CD4-positive, alpha-beta T cell (primary cell): ENCODE results near the gene FBXO21. TPM values are rescaled to one million over a fixed set of nuclear protein-coding genes. Genes with fewer than 3 reads are reported as not detected.

Source experiments
- ATAC-seq: fragments of 200-7000 bp; cut with Tn5 transposase; one replicate; pipeline ENCODE4 v1.10.0; 2022; ENCODE audit warnings: mild to moderate bottlenecking; ENCODE audit not compliant: poor library complexity
- CTCF ChIA-PET: fragments of 350-600 bp; sonication (Branson Sonifier 250); formaldehyde crosslinking; loops from one replicate; lab custom pipeline; 2021; ENCODE audit warnings: antibody characterized with exemption, inconsistent platforms; lab: Charles Lee
- POLR2A ChIA-PET: fragments of 350-600 bp; sonication (Branson Sonifier 250); formaldehyde crosslinking; loops from one replicate; lab custom pipeline; 2021; ENCODE audit warnings: antibody characterized with exemption, inconsistent platforms; lab: Charles Lee
- DNase-seq, 14 experiments: peaks; one replicate each; pipeline ENCODE4 v3.0.0-alpha.2; 2013 to 2020; ENCODE audit warnings: mixed read lengths in 2 of 14
- H3K27ac ChIP-seq, 2 donors: one replicate each; pipeline versions ENCODE4 v1.5.1 to v1.7.0; 2013; ENCODE audit warnings: low read length in 2 of 2, low read depth in 1 of 2, mild to moderate bottlenecking in 1 of 2
- H3K27me3 ChIP-seq, 2 experiments: 1 replicate in 1 of 2; 2 replicates in 1 of 2; pipeline versions ENCODE4 v1.6.1 to v1.7.0; 2013; ENCODE audit warnings: low read length in 2 of 2, control low read depth in 1 of 2, mild to moderate bottlenecking in 1 of 2, moderate library complexity in 1 of 2; ENCODE audit not compliant: insufficient read depth in 2 of 2, control insufficient read depth in 1 of 2
- H3K36me3 ChIP-seq: one replicate; pipeline ENCODE4 v1.6.1; 2013; ENCODE audit warnings: low read length, control low read depth; ENCODE audit not compliant: insufficient read depth
- H3K4me1 ChIP-seq: one replicate; pipeline ENCODE4 v1.6.1; 2013; ENCODE audit warnings: low read length, control low read depth; ENCODE audit not compliant: insufficient read depth
- H3K4me3 ChIP-seq: one replicate; pipeline ENCODE4 v1.5.1; 2013; ENCODE audit warnings: mild to moderate bottlenecking, low read length, moderate library complexity
- H3K9me3 ChIP-seq, 2 experiments: 1 replicate in 1 of 2; 2 replicates in 1 of 2; pipeline versions ENCODE4 v1.6.1 to v1.7.0; 2013; ENCODE audit warnings: low read length in 2 of 2, mild to moderate bottlenecking in 2 of 2, control low read depth in 1 of 2, moderate library complexity in 1 of 2; ENCODE audit not compliant: control insufficient read depth in 1 of 2, insufficient read depth in 1 of 2
- H3K27ac Mint-ChIP-seq: one replicate; pipeline ENCODE4 v1.8.0; 2020; ENCODE audit warnings: mixed read lengths
- H3K27me3 Mint-ChIP-seq: one replicate; pipeline ENCODE4 v1.8.0; 2021; ENCODE audit warnings: mixed read lengths
- H3K36me3 Mint-ChIP-seq: one replicate; pipeline ENCODE4 v1.8.0; 2021; ENCODE audit warnings: low read depth, mixed read lengths
- H3K4me1 Mint-ChIP-seq: one replicate; pipeline ENCODE4 v1.8.0; 2021; ENCODE audit warnings: low read depth, mixed read lengths
- H3K4me3 Mint-ChIP-seq: one replicate; pipeline ENCODE4 v1.8.0; 2020; ENCODE audit warnings: mild to moderate bottlenecking, mixed read lengths
- H3K9me3 Mint-ChIP-seq: one replicate; pipeline ENCODE4 v1.8.0; 2020; ENCODE audit warnings: mixed read lengths
- intact Hi-C, 2 experiments: fragments of 100-400 bp; cut with DNase I in 1 of 2; cut with micrococcal nuclease in 1 of 2; formaldehyde crosslinking; loops; one replicate each; pipeline versions ENCODE4 v1.15.1 to v1.9.0; 2023 to 2025; cut with DNase I, micrococcal nuclease
- total RNA-seq, 174 experiments: library from RNA in 2 of 174; stranded (reverse) in 2 of 174; gene quantifications; one replicate each; pipeline ENCODE4 v1.2.3 and lab custom pipeline; 2021 to 2026
- TF ChIP-seq, protein P1 (sequence below): fragments of 200-600 bp; IDR thresholded peaks from one replicate; pipeline ENCODE4 v1.8.0; 2022; ENCODE audit warnings: antibody characterized with exemption, mild to moderate bottlenecking

The FBXO21 gene
- total RNA-seq, 2 experiments from 2014 or later, result 67.7 to 67.9 TPM

DNA sequence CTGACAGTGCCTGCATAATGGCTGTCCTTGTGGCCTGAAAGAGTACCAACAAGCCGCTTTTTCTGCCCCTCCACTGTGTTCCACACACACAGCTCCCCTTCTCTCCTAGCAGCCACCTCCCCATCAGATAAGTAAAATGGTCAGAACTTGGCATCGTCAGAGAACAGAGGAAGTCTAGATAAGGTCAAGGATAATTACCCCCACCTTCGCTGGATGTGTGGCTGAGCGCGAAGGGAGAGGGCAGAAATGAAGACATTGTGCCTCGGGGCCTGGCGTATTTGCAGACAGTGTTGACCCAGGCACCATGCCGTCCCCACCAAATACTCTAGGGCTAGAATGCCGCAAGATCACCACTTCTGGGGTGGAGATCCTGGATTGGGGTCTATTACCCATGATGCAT is 30.6 kb downstream of the FBXO21 start:
- peaks cover 95% of the 10 kb centered on the region for H3K36me3 ChIP-seq
- DNase-seq (no peak), ATAC-seq (no peak)
- POLR2A ChIA-PET, result no interaction called here
- intact Hi-C loops, result no loop called here
- no peaks in the 10 kb centered on the region for H3K27me3 ChIP-seq
- Mint-ChIP-seq H3K36me3 (peaks cover 100% of the 10 kb centered on the region), H3K4me3 (no peak overlapping the region), H3K9me3 (no peaks in the 10 kb centered on the region), H3K4me1 (no peaks in the 10 kb centered on the region), H3K27me3 (no peaks in the 10 kb centered on the region), H3K27ac (no peak overlapping the region)
- H3K4me1 ChIP-seq, result no peaks in the 10 kb centered on the region
- H3K4me3 ChIP-seq, result no peak overlapping the region
- H3K9me3 ChIP-seq, result peaks cover 0 to 6% of the 10 kb centered on the region in 2 experiments
- H3K27ac ChIP-seq, result no peak overlapping the region
- CTCF ChIA-PET, result no interaction called here
- TF ChIP-seq, protein P1, sequence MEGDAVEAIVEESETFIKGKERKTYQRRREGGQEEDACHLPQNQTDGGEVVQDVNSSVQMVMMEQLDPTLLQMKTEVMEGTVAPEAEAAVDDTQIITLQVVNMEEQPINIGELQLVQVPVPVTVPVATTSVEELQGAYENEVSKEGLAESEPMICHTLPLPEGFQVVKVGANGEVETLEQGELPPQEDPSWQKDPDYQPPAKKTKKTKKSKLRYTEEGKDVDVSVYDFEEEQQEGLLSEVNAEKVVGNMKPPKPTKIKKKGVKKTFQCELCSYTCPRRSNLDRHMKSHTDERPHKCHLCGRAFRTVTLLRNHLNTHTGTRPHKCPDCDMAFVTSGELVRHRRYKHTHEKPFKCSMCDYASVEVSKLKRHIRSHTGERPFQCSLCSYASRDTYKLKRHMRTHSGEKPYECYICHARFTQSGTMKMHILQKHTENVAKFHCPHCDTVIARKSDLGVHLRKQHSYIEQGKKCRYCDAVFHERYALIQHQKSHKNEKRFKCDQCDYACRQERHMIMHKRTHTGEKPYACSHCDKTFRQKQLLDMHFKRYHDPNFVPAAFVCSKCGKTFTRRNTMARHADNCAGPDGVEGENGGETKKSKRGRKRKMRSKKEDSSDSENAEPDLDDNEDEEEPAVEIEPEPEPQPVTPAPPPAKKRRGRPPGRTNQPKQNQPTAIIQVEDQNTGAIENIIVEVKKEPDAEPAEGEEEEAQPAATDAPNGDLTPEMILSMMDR, result no peak

DNA sequence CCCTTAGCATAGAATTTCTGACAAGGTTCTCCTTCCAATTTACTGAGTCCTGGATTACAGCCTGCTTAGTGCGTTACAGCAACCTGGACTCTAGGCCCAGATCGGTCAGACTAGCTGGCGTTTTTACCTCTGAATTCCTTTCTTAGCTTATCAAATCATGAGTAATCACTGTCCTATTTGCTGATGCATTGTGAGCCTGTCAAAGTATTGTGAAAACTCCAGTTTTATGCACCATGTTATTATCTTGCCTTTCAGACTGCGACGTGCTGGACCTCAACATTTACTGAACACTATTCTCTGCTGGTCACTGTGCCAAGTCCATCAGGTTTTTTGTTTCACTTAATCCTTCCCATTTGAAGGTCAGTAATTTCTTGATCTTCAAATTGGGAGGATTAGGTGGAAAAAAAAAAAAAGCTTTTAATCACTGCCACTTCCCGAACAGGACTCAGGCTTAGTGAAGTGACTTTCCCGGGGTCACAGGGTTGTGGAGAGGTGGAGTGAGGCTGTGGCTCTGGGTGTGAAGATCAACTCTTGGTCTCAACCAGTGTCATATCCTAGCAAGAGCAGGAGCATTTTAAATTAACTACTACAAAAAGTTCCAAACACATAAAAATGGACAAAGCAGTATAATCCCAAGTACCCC is 31.2 kb downstream of the FBXO21 start:
- no peak for ATAC-seq
- no peak for DNase-seq
- CTCF ChIA-PET, result no interaction called here
- Mint-ChIP-seq H3K36me3 (peaks cover 100% of the 10 kb centered on the region), H3K27ac (no peak overlapping the region), H3K4me1 (no peaks in the 10 kb centered on the region), H3K4me3 (no peak overlapping the region), H3K27me3 (no peaks in the 10 kb centered on the region), H3K9me3 (no peaks in the 10 kb centered on the region)
- TF ChIP-seq, protein P1, result no peak
- intact Hi-C loops, result no loop called here
- POLR2A ChIA-PET, result no interaction called here
- H3K4me3 ChIP-seq, result no peak overlapping the region
- H3K27ac ChIP-seq, result no peak overlapping the region
- no peaks in the 10 kb centered on the region for H3K27me3 ChIP-seq
- no peaks in the 10 kb centered on the region for H3K4me1 ChIP-seq
- peaks cover 0 to 6% of the 10 kb centered on the region in 2 experiments for H3K9me3 ChIP-seq
- peaks cover 97% of the 10 kb centered on the region for H3K36me3 ChIP-seq

DNA sequence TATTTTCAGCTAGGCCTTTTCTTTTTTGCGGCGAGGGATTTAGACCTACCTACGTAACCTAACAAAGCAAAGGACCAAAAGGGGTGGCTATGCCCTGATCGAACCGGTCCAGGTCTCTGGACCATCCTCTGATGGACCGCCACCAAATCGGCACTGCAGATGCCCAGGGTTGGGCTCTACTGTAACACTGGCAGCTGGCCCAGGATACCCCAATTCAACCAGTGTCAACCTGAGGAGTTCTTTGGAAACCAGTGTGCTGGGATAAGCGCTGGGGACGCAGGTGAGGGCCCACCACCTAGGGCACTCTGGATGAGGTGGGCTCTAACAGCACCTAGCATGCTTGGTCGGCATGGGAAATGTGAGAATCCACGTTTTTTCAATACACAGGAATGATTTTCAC is 32.2 kb downstream of the FBXO21 start:
- intact Hi-C loops, result no loop called here

More for the DNA sequence above, 32.2 kb downstream of the FBXO21 start:
- Mint-ChIP-seq H3K4me3 (no peak overlapping the region), H3K4me1 (peaks cover 3% of the 10 kb centered on the region), H3K36me3 (peaks cover 100% of the 10 kb centered on the region), H3K27me3 (no peaks in the 10 kb centered on the region), H3K9me3 (no peaks in the 10 kb centered on the region), H3K27ac (no peak overlapping the region)
- H3K4me1 ChIP-seq, result peaks cover under 1% of the 10 kb centered on the region
- peaks cover 97% of the 10 kb centered on the region for H3K36me3 ChIP-seq
- H3K4me3 ChIP-seq, result no peak overlapping the region
- ATAC-seq (no peak), DNase-seq (no peak)
- CTCF ChIA-PET, result no interaction called here
- POLR2A ChIA-PET, result no interaction called here
- H3K27ac ChIP-seq, result no peak overlapping the region
- TF ChIP-seq, protein P1, result no peak
- peaks cover 0 to 6% of the 10 kb centered on the region in 2 experiments for H3K9me3 ChIP-seq
- H3K27me3 ChIP-seq, result no peaks in the 10 kb centered on the region
